Endodermal cell (in vitro differentiated cells): ENCODE data around the gene ZFAND3. TPM values are rescaled to one million over a fixed set of nuclear protein-coding genes. Genes with fewer than 3 reads are reported as not detected.

ENCODE experiments used
- DNase-seq: peaks from one replicate; pipeline ENCODE4 v3.0.0-alpha.2; 2017
- H3K27ac ChIP-seq: 2 replicates; pipeline ENCODE4 v1.5.1; 2013; ENCODE audit warnings: mild to moderate bottlenecking, low read depth, low read length, moderate library complexity
- H3K27me3 ChIP-seq: 2 replicates; pipeline ENCODE4 v1.6.1; 2013; ENCODE audit warnings: mild to moderate bottlenecking, low read length, moderate library complexity; ENCODE audit not compliant: insufficient read depth, control insufficient read depth, poor library complexity, severe bottlenecking
- H3K36me3 ChIP-seq: 2 replicates; pipeline ENCODE4 v1.7.0; 2013; ENCODE audit warnings: mild to moderate bottlenecking, low read length, moderate library complexity; ENCODE audit not compliant: control insufficient read depth, insufficient read depth
- H3K4me1 ChIP-seq: one replicate; pipeline ENCODE4 v1.7.0; 2013; ENCODE audit warnings: low read length; ENCODE audit not compliant: control insufficient read depth, insufficient read depth
- H3K4me3 ChIP-seq: 2 replicates; pipeline ENCODE4 v1.5.1; 2013; ENCODE audit warnings: mild to moderate bottlenecking, low read length, moderate library complexity
- H3K9ac ChIP-seq: 2 replicates; pipeline ENCODE4 v1.6.1; 2013; ENCODE audit warnings: mild to moderate bottlenecking, low read length, moderate library complexity; ENCODE audit not compliant: poor library complexity, severe bottlenecking; ENCODE audit errors: extremely low read depth
- H3K9me3 ChIP-seq: 2 replicates; pipeline ENCODE4 v1.6.1; 2013; ENCODE audit warnings: mild to moderate bottlenecking, low read length, moderate library complexity; ENCODE audit not compliant: control insufficient read depth
- H3K27ac Mint-ChIP-seq: 2 replicates; pipeline ENCODE4 v1.8.0; 2020; ENCODE audit warnings: mixed read lengths
- H3K27me3 Mint-ChIP-seq: 2 replicates; pipeline ENCODE4 v1.8.0; 2021; ENCODE audit warnings: mild to moderate bottlenecking, mixed read lengths; ENCODE audit not compliant: insufficient read depth
- H3K36me3 Mint-ChIP-seq: 2 replicates; pipeline ENCODE4 v1.8.0; 2020; ENCODE audit warnings: low read depth, mixed read lengths
- H3K4me1 Mint-ChIP-seq: 2 replicates; pipeline ENCODE4 v1.8.0; 2020; ENCODE audit warnings: mixed read lengths
- H3K4me3 Mint-ChIP-seq: 2 replicates; pipeline ENCODE4 v1.8.0; 2020; ENCODE audit warnings: mild to moderate bottlenecking, moderate library complexity, mixed read lengths
- H3K9me3 Mint-ChIP-seq: 2 replicates; pipeline ENCODE4 v1.8.0; 2020; ENCODE audit warnings: mild to moderate bottlenecking, mixed read lengths
- CTCF ChIP-seq: fragments of 200-600 bp; sonication (generic); conservative IDR thresholded peaks from 2 replicates; pipeline ENCODE4 v1.5.0; 2021; ENCODE audit warnings: antibody characterized with exemption, mild to moderate bottlenecking
- WGBS, 2 experiments: methylation state at CpG; one replicate each; pipeline versions ENCODE4 v1.1.5 to v1.1.7; 2013; ENCODE audit warnings: missing lambda C conversion rate in 2 of 2, mixed read lengths in 1 of 2; ENCODE audit not compliant: insufficient coverage in 1 of 2, insufficient read length in 1 of 2; 5-methylcytosine and 5-hydroxymethylcytosine counted together
- total RNA-seq, 2 donors: library from RNA; stranded (reverse); fragmentation: NEBNext Ultra II Directional in 1 of 2; extraction: Animal tissue kit (Norgen Biotek cat#: 25700) in 1 of 2; gene quantifications; 2 replicates in 1 of 2; 3 replicates in 1 of 2; pipeline ENCODE4 v1.2.1, GENCODE V29; 2021

The ZFAND3 gene
- total RNA-seq, 2 donors from 2014 or later = 67.1 to 86.2 TPM

- Mint-ChIP-seq H3K4me1 (peaks cover 15% of the 10 kb centered on the region), H3K4me3 (no peak overlapping the region), H3K27me3 (no peaks in the 10 kb centered on the region), H3K9me3 (no peaks in the 10 kb centered on the region), H3K36me3 (peaks cover 4% of the 10 kb centered on the region), H3K27ac (no peak overlapping the region)
- H3K9ac ChIP-seq = no peak overlapping the region
- no peak overlapping the region for H3K4me3 ChIP-seq
- DNase-seq = no peak
- H3K36me3 ChIP-seq = no peaks in the 10 kb centered on the region
- no peak overlapping the region for H3K27ac ChIP-seq
- no peaks in the 10 kb centered on the region for H3K27me3 ChIP-seq
- no peaks in the 10 kb centered on the region for H3K9me3 ChIP-seq
- H3K4me1 ChIP-seq = no peaks in the 10 kb centered on the region
- 80 to 97% methylated on average over 1 to 3 of the region's 3 CpGs for WGBS, 2 experiments
- TF ChIP-seq CTCF = no peak
Measured at GRCh38 chr6:37940074-37940847, 120.7 kb downstream of the ZFAND3 start.

- Mint-ChIP-seq H3K36me3 (peaks cover 4% of the 10 kb centered on the region), H3K9me3 (no peaks in the 10 kb centered on the region), H3K27ac (no peak overlapping the region), H3K4me1 (peaks cover 19% of the 10 kb centered on the region), H3K4me3 (no peak overlapping the region), H3K27me3 (no peaks in the 10 kb centered on the region)
- H3K4me1 ChIP-seq = no peaks in the 10 kb centered on the region
- H3K36me3 ChIP-seq = no peaks in the 10 kb centered on the region
- H3K9ac ChIP-seq = no peak overlapping the region
- 95 to 100% methylated on average over 2 of the region's 2 CpGs for WGBS, 2 experiments
- no peaks in the 10 kb centered on the region for H3K9me3 ChIP-seq
- DNase-seq = no peak
- H3K27me3 ChIP-seq = no peaks in the 10 kb centered on the region
- no peak for TF ChIP-seq CTCF
- H3K27ac ChIP-seq = no peak overlapping the region
- H3K4me3 ChIP-seq = no peak overlapping the region
Measured at GRCh38 chr6:37941871-37942270, 122.3 kb downstream of the ZFAND3 start.

GRCh38 chr6:37942606-37943376, 123.3 kb downstream of the ZFAND3 start:
- no peaks in the 10 kb centered on the region for H3K27me3 Mint-ChIP-seq
- no peaks in the 10 kb centered on the region for H3K4me1 ChIP-seq
- no peaks in the 10 kb centered on the region for H3K9me3 ChIP-seq
- H3K36me3 Mint-ChIP-seq = peaks cover 4% of the 10 kb centered on the region
- H3K36me3 ChIP-seq = no peaks in the 10 kb centered on the region
- H3K9ac ChIP-seq = no peak overlapping the region
- H3K27ac ChIP-seq = no peak overlapping the region
- no peaks in the 10 kb centered on the region for H3K9me3 Mint-ChIP-seq
- H3K4me3 ChIP-seq = no peak overlapping the region
- no peak for DNase-seq
- no peak overlapping the region for H3K4me3 Mint-ChIP-seq
- no peaks in the 10 kb centered on the region for H3K27me3 ChIP-seq
- H3K4me1 Mint-ChIP-seq = peaks cover 16% of the 10 kb centered on the region
- no peak for TF ChIP-seq CTCF
- 97 to 100% methylated on average over 1 to 3 of the region's 3 CpGs for WGBS, 2 experiments
- H3K27ac Mint-ChIP-seq = no peak overlapping the region
